Retinal pigment epithelial cell (primary cell): ENCODE measurements around the gene SPON1.
A peak's percentile ranks its signal among the peaks of the same experiment; 100 is the strongest.
"Not testable (repeated sequence)": the region's sequence is repeated elsewhere in the genome, so short reads cannot be mapped to it uniquely, and the experiment has no call there.

Experiments
- DNase-seq: peaks from one replicate; pipeline ENCODE4 v3.0.0-alpha.2; 2010; ENCODE audit warnings: low read depth
- H3K4me3 ChIP-seq: 2 replicates; pipeline ENCODE4 v1.5.1; 2011; ENCODE audit warnings: mild to moderate bottlenecking, low read length, control low read depth, moderate library complexity
- CTCF ChIP-seq: conservative IDR thresholded peaks from 2 replicates; pipeline ENCODE4 v1.5.1; 2011; ENCODE audit warnings: low read depth, low read length, control low read depth, inconsistent platforms

The SPON1 gene

GRCh38 chr11:14248580-14248981 is 286.1 kb downstream of the SPON1 start:
- H3K4me3 ChIP-seq = no peak overlapping the region
- TF ChIP-seq CTCF = peak; percentile 21
- no peak for DNase-seq

- peak; percentile 80 for TF ChIP-seq CTCF
- DNase-seq = no peak
- H3K4me3 ChIP-seq = no peak overlapping the region
Measured at GRCh38 chr11:14249121-14249963, 286.8 kb downstream of the SPON1 start.

GRCh38 chr11:14251754-14252153 is 289.2 kb downstream of the SPON1 start:
- DNase-seq = peak; percentile 15
- H3K4me3 ChIP-seq = no peak overlapping the region
- no peak for TF ChIP-seq CTCF

- H3K4me3 ChIP-seq, DNase-seq: not testable (repeated sequence)
Measured at GRCh38 chr11:14252501-14252900, 290.0 kb downstream of the SPON1 start.

- no peak for DNase-seq
- H3K4me3 ChIP-seq = no peak overlapping the region
- no peak for TF ChIP-seq CTCF
Measured at GRCh38 chr11:14253421-14253820, 290.9 kb downstream of the SPON1 start.

- no peak overlapping the region for H3K4me3 ChIP-seq
- TF ChIP-seq CTCF = no peak
- DNase-seq = no peak
Measured at GRCh38 chr11:14253840-14254239, 291.3 kb downstream of the SPON1 start.

- DNase-seq = no peak
- H3K4me3 ChIP-seq = no peak overlapping the region
- TF ChIP-seq CTCF = no peak
Measured at GRCh38 chr11:14254533-14255237, 292.2 kb downstream of the SPON1 start.
